Neural cell (in vitro differentiated cells): Measurements from ENCODE around the gene ENDOU.

Experiments used
- POLR2AphosphoS5 ChIP-seq: IDR thresholded peaks from 2 replicates; pipeline ENCODE4 v1.6.1; 2012
- TF ChIP-seq, protein P1 (sequence below): fragments of 450-650 bp; IDR thresholded peaks from 2 replicates; pipeline ENCODE4 v1.5.1; 2014; ENCODE audit warnings: antibody characterized with exemption, mild to moderate bottlenecking, moderate library complexity; ENCODE audit not compliant: poor library complexity, severe bottlenecking

DNA sequence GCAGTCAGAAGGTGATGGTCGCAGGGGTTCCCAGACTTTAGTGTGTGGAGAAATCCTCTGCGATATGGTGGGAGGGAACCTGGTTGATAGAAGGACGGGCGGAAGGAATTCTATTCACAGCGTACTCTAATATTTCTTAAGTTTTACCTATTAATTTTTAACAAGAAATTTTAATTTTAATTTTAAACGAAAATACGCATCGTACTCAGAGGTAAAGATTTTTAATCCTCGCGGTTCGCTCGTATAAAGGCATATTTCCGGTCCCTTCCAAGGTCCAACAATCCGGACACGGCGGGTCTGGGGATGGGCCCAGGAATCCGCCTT lies 47.4 kb upstream of the ENDOU start:
- TF ChIP-seq, protein P1, sequence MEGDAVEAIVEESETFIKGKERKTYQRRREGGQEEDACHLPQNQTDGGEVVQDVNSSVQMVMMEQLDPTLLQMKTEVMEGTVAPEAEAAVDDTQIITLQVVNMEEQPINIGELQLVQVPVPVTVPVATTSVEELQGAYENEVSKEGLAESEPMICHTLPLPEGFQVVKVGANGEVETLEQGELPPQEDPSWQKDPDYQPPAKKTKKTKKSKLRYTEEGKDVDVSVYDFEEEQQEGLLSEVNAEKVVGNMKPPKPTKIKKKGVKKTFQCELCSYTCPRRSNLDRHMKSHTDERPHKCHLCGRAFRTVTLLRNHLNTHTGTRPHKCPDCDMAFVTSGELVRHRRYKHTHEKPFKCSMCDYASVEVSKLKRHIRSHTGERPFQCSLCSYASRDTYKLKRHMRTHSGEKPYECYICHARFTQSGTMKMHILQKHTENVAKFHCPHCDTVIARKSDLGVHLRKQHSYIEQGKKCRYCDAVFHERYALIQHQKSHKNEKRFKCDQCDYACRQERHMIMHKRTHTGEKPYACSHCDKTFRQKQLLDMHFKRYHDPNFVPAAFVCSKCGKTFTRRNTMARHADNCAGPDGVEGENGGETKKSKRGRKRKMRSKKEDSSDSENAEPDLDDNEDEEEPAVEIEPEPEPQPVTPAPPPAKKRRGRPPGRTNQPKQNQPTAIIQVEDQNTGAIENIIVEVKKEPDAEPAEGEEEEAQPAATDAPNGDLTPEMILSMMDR: peak; percentile 51
- no peak for TF ChIP-seq POLR2AphosphoS5
